HL-60 (cell line): ENCODE measurements around the gene SLC6A18.

Experiments
- DNase-seq, 2 experiments: peaks; one replicate each; pipeline ENCODE4 v3.0.0-alpha.2; 2010 to 2020; ENCODE audit warnings: low read depth in 1 of 2, low spot score in 1 of 2
- H3K27ac ChIP-seq: fragments of 250-450 bp; sonication (Bioruptor Pico); replicated peaks from 2 replicates; pipeline ENCODE4 v1.5.1; 2020; ENCODE audit warnings: mild to moderate bottlenecking, moderate library complexity
- H3K27me3 ChIP-seq: fragments of 250-450 bp; sonication (Bioruptor Pico); 2 replicates; pipeline ENCODE4 v1.5.1; 2021; ENCODE audit warnings: mild to moderate bottlenecking, moderate library complexity; ENCODE audit not compliant: insufficient read depth, poor library complexity, severe bottlenecking
- H3K4me3 ChIP-seq: replicated peaks from 2 replicates; pipeline ENCODE4 v1.5.1; 2011; ENCODE audit warnings: mild to moderate bottlenecking, control low read depth, low read length; ENCODE audit not compliant: insufficient read depth
- GABPA ChIP-seq: IDR thresholded peaks from 2 replicates; pipeline ENCODE4 v1.6.1; 2012; ENCODE audit warnings: low read depth
- POLR2AphosphoS5 ChIP-seq: IDR thresholded peaks from 2 replicates; pipeline ENCODE4 v1.6.1; 2012; ENCODE audit warnings: low read depth
- SPI1 ChIP-seq: IDR thresholded peaks from 2 replicates; pipeline ENCODE4 v1.6.1; 2012; ENCODE audit warnings: low read depth, mild to moderate bottlenecking, borderline replicate concordance
- TF ChIP-seq, protein P1 (sequence below): IDR thresholded peaks from one replicate; pipeline ENCODE4 v1.5.1; 2011; ENCODE audit warnings: low read length, control low read depth, inconsistent platforms; ENCODE audit not compliant: insufficient read depth
- TF ChIP-seq, protein P2 (sequence below): IDR thresholded peaks from 2 replicates; pipeline ENCODE4 v1.6.1; 2012; ENCODE audit warnings: low read depth; ENCODE audit not compliant: insufficient replicate concordance

SLC6A18 gene

DNA sequence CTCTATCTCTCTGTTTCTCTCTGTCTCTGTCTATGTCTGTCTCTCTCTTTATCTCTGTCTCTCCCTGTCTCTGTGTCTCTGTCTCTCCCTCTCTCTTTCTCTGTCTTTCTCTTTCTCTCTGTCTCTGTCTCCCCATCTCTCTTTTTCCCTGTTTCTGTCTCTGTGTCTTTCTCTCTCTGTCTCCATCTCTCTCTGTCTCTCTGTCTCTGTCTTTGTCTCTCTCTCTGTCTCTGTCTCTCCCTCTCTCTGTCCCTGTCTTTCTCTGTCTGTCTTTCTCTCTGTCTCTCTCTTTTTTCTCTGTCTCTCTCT is 25.9 kb upstream of the SLC6A18 start:
- no peak for DNase-seq
- Histone ChIP-seq H3K27me3 (peaks cover 6% of the 10 kb centered on the region), H3K4me3 (no peak overlapping the region), H3K27ac (no peak overlapping the region)
- TF ChIP-seq SPI1 (no peak), POLR2AphosphoS5 (no peak), GABPA (no peak)
- TF ChIP-seq, protein P1, sequence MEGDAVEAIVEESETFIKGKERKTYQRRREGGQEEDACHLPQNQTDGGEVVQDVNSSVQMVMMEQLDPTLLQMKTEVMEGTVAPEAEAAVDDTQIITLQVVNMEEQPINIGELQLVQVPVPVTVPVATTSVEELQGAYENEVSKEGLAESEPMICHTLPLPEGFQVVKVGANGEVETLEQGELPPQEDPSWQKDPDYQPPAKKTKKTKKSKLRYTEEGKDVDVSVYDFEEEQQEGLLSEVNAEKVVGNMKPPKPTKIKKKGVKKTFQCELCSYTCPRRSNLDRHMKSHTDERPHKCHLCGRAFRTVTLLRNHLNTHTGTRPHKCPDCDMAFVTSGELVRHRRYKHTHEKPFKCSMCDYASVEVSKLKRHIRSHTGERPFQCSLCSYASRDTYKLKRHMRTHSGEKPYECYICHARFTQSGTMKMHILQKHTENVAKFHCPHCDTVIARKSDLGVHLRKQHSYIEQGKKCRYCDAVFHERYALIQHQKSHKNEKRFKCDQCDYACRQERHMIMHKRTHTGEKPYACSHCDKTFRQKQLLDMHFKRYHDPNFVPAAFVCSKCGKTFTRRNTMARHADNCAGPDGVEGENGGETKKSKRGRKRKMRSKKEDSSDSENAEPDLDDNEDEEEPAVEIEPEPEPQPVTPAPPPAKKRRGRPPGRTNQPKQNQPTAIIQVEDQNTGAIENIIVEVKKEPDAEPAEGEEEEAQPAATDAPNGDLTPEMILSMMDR = no peak
- TF ChIP-seq, protein P2, sequence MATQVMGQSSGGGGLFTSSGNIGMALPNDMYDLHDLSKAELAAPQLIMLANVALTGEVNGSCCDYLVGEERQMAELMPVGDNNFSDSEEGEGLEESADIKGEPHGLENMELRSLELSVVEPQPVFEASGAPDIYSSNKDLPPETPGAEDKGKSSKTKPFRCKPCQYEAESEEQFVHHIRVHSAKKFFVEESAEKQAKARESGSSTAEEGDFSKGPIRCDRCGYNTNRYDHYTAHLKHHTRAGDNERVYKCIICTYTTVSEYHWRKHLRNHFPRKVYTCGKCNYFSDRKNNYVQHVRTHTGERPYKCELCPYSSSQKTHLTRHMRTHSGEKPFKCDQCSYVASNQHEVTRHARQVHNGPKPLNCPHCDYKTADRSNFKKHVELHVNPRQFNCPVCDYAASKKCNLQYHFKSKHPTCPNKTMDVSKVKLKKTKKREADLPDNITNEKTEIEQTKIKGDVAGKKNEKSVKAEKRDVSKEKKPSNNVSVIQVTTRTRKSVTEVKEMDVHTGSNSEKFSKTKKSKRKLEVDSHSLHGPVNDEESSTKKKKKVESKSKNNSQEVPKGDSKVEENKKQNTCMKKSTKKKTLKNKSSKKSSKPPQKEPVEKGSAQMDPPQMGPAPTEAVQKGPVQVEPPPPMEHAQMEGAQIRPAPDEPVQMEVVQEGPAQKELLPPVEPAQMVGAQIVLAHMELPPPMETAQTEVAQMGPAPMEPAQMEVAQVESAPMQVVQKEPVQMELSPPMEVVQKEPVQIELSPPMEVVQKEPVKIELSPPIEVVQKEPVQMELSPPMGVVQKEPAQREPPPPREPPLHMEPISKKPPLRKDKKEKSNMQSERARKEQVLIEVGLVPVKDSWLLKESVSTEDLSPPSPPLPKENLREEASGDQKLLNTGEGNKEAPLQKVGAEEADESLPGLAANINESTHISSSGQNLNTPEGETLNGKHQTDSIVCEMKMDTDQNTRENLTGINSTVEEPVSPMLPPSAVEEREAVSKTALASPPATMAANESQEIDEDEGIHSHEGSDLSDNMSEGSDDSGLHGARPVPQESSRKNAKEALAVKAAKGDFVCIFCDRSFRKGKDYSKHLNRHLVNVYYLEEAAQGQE = no peak

DNA sequence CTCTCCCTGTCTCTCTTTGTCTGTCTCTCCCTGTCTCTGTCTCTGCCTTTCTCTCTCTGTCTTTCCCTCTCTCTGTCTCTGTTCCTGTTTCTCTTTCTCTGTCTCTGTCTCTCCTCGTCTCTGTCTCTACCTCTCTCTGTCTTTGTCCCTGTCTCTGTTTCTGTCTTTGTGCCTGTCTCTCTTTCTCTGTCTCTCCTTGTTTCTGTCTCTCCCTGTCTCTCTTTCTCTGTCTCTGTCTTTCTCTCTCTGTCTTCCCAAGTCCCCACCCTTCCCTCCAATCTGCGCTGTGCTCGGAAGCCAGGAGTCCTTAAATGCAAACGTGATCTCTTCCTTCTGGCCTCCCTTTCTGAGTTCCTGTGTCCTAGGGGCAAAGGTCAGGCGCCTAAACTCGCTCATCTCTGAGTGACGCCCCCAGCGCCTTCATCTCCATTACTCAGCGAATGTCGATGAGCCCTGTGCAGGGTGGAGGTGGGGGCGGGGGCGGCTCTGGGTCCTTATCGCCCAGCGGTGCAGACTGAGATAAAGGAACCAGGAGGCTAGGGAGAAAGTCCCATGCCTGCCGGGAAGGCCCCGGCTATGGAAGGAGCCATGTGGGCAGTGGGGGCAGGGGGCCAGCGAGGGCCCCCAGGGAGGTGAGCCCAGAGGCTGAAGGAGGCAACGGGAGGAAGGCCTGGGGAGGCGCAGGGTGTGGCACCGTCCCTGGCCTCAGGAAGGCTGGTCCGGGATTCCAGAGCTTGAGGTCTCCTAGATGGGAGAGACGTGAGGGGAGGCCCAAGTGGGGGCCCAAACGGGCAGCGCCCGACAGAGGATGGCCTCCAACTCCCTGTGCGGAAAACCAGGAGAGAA is 25.3 kb upstream of the SLC6A18 start:
- Histone ChIP-seq H3K27me3 (peaks cover 6% of the 10 kb centered on the region), H3K27ac (no peak overlapping the region), H3K4me3 (no peak overlapping the region)
- DNase-seq = no peak
- TF ChIP-seq, protein P1 = no peak
- TF ChIP-seq POLR2AphosphoS5 = no peak
- TF ChIP-seq SPI1 = no peak
- no peak for TF ChIP-seq GABPA
- TF ChIP-seq, protein P2 = no peak

DNA sequence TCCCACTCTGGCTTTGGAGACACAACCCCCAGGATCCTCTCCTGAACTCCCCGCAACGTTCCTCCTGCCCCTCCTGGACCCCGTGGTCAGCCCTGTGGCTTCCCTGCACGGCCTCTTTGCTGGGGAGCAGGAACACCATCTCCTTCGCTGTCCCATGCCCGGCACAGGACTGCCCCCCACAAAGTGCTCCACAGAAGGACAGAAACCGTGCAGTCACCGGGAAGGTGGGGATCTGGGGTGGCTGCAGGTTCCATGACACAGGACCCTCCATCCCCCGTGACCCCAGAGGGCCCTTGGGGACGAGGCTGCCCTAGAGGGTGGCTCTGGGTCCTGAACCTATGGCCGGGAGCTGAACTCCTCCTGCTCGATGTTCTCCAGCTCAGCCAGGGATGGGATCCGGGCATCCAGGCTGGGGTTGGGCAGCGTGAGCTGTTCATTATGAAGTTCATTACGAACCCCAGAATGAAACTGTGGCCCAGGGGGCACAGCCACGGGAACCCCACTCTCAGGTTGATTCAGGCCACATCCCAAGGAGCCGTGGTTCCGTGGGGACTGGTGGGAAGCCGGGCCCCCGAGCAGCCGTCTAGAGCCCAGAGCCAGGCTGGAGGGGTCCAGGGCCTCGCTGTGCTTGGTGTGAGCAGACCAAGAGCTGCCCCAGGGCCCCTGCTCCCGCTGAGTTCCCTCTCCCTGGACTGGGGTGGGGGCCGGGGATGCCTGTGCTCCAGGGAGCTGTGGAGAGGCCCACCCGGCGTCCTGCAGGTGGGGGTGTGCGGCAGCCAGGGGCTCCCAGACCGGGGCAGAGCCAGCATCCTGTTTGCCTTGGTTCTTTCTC is 24.5 kb upstream of the SLC6A18 start:
- Histone ChIP-seq H3K27me3 (peaks cover 6% of the 10 kb centered on the region), H3K27ac (no peak overlapping the region), H3K4me3 (no peak overlapping the region)
- no peak for DNase-seq
- TF ChIP-seq, protein P2 = no peak
- TF ChIP-seq POLR2AphosphoS5 (no peak), SPI1 (no peak), GABPA (no peak)
- TF ChIP-seq, protein P1 = no peak
